H1 (cell line): ENCODE data around the gene NANP. TPM values are rescaled to one million over a fixed set of nuclear protein-coding genes. Genes with fewer than 3 reads are reported as not detected.

ENCODE experiments used
- BRCA1 ChIP-seq: IDR thresholded peaks from 2 replicates; pipeline ENCODE4 v1.6.1; 2012; ENCODE audit warnings: low read depth, low read length, improper control_type of control experiment
- HDAC6 ChIP-seq: IDR thresholded peaks from one replicate; pipeline ENCODE4 v1.7.1; 2012; ENCODE audit warnings: low read depth, mild to moderate bottlenecking, inconsistent platforms, low read length, moderate library complexity
- RNF2 ChIP-seq: fragments of 200-900, 300-1000 bp; sonication (generic); IDR thresholded peaks from 2 replicates; pipeline ENCODE4 v1.7.1; 2016; ENCODE audit warnings: borderline replicate concordance, low read depth, mild to moderate bottlenecking, antibody characterized with exemption, low read length; ENCODE audit not compliant: poor library complexity, severe bottlenecking; ENCODE audit errors: missing control alignments
- TEAD4 ChIP-seq: IDR thresholded peaks from 2 replicates; pipeline ENCODE4 v1.6.1; 2012; ENCODE audit warnings: low read depth, low read length, inconsistent platforms, mixed read lengths
- YY1 ChIP-seq: IDR thresholded peaks from 2 replicates; pipeline ENCODE4 v1.6.1; 2011; ENCODE audit warnings: low read depth, mild to moderate bottlenecking, low read length
- polyA plus RNA-seq, 7 experiments: library from polyadenylated mRNA; depleted of rRNA in 3 of 7; stranded (reverse) in 5 of 7; unstranded in 2 of 7; fragments of >200 nt in 5 of 7; fragments of 200-250 nt in 2 of 7; gene quantifications; 1 replicate in 5 of 7; 2 replicates in 1 of 7; 4 replicates in 1 of 7; pipeline versions ENCODE4 v1.2.1 to v1.2.3, GENCODE V29; 2011 to 2013; ENCODE audit warnings: missing spikeins in 2 of 7, mixed read lengths in 2 of 7
- total RNA-seq: library from RNA; stranded (reverse); fragmentation: NEBNext Ultra II Directional; extraction: Animal tissue kit (Norgen Biotek cat#: 25700); gene quantifications from 2 replicates; pipeline ENCODE4 v1.2.1, GENCODE V29; 2021
- TF ChIP-seq, protein P1 (sequence below), 3 experiments: IDR thresholded peaks; 1 replicate in 2 of 3; 2 replicates in 1 of 3; pipeline versions ENCODE4 v1.5.1 to v1.6.1; 2011; ENCODE audit warnings: low read length in 3 of 3, mild to moderate bottlenecking in 3 of 3, inconsistent platforms in 2 of 3, low read depth in 1 of 3, moderate library complexity in 1 of 3; ENCODE audit not compliant: insufficient read depth in 1 of 3; ENCODE audit errors: control extremely low read depth in 1 of 3
- TF ChIP-seq, protein P2 (sequence below): IDR thresholded peaks from 2 replicates; pipeline ENCODE4 v1.6.1; 2012; ENCODE audit warnings: inconsistent platforms

NANP gene
- total and polyA plus RNA-seq, 2 of the 8 experiments (the other 6 are each of a cell fraction or from before 2014, with no cell fraction given) = 3.8 to 6.2 TPM

DNA sequence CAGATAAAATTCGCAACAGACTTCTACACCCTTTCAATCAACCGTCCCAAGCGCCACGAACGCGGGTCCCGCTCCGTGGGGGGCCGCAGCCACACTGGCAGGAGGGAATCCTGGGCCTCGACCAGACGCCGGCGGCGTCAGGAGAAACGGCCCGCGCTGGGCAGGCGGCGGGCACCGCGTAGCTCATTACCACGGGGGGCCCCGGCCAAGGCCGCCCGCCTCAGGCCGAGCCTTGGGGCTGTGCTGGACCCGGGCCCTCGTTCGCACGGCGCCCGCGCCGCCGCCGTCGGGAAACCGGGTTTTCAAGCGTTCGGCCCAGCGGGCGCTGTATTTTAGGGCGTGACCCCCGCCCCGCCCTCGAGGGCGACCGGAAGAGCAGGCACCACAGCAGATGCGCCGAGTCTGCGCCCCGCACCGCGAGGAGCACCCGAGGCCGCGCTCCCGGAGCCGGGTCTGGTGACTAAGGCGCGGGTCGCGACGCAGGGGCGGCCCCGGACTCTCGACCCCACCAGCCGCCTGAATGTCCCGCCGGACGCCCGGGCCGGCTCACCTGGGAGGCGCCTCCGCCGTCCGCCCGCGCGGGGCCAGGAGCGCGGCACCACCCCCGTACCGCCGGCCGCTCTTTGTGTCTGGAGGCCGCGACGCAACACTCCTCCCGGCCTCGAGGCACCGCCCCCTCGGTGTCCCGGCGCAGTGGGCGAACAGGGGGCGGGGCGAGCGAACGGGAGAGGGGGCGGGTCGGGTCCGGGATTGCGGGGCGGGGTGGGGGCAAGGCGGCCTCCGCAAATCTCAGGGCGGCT, 38.7 kb downstream of the NANP start, which contains the start of gene NINL (continued):
- no peak for TF ChIP-seq RNF2
- TF ChIP-seq YY1 = no peak
- no peak for TF ChIP-seq TEAD4
- TF ChIP-seq BRCA1 = no peak
- TF ChIP-seq HDAC6 = no peak
- TF ChIP-seq, protein P1, sequence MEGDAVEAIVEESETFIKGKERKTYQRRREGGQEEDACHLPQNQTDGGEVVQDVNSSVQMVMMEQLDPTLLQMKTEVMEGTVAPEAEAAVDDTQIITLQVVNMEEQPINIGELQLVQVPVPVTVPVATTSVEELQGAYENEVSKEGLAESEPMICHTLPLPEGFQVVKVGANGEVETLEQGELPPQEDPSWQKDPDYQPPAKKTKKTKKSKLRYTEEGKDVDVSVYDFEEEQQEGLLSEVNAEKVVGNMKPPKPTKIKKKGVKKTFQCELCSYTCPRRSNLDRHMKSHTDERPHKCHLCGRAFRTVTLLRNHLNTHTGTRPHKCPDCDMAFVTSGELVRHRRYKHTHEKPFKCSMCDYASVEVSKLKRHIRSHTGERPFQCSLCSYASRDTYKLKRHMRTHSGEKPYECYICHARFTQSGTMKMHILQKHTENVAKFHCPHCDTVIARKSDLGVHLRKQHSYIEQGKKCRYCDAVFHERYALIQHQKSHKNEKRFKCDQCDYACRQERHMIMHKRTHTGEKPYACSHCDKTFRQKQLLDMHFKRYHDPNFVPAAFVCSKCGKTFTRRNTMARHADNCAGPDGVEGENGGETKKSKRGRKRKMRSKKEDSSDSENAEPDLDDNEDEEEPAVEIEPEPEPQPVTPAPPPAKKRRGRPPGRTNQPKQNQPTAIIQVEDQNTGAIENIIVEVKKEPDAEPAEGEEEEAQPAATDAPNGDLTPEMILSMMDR (IDR thresholded peaks at IDR 0.05; ENCODE audit: control extremely low read depth in 1 of 3, insufficient read depth in 1 of 3, low read depth in 1 of 3, low read length in 3 of 3) = no peak
- TF ChIP-seq, protein P2, sequence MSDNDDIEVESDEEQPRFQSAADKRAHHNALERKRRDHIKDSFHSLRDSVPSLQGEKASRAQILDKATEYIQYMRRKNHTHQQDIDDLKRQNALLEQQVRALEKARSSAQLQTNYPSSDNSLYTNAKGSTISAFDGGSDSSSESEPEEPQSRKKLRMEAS = no peak; the same call in 1 of the 2 replicates
